Fibroblast of skin of scalp (primary cell): ENCODE data around the gene NTNG1.

Experiments
- DNase-seq: peaks from one replicate; pipeline ENCODE4 v3.0.0-alpha.2; 2013

Gene NTNG1

GRCh38 chr1:107523061-107523460, 382.2 kb downstream of the NTNG1 start:
- DNase-seq, result no peak

GRCh38 chr1:107523736-107524135, 382.9 kb downstream of the NTNG1 start:
- DNase-seq, result no peak

- DNase-seq, result no peak
Measured at GRCh38 chr1:107524301-107524700, 383.5 kb downstream of the NTNG1 start.

- no peak for DNase-seq
Measured at GRCh38 chr1:107525145-107525544, 384.3 kb downstream of the NTNG1 start.

GRCh38 chr1:107525961-107526360, 385.1 kb downstream of the NTNG1 start:
- DNase-seq, result no peak

GRCh38 chr1:107526524-107527198, 385.8 kb downstream of the NTNG1 start:
- no peak for DNase-seq

- peak; percentile 59 for DNase-seq
Measured at GRCh38 chr1:107529511-107530149, 388.8 kb downstream of the NTNG1 start.

- DNase-seq, result no peak
Measured at GRCh38 chr1:107530543-107530942, 389.7 kb downstream of the NTNG1 start.

- no peak for DNase-seq
Measured at GRCh38 chr1:107531065-107531908, 390.4 kb downstream of the NTNG1 start.

GRCh38 chr1:107532318-107532717, 391.5 kb downstream of the NTNG1 start:
- DNase-seq, result no peak
